NCI-H446 (cell line): Measurements from ENCODE around the gene CCDC71L.

Experiments used
- DNase-seq, 2 experiments: peaks; one replicate each; lab custom pipeline; 2025; lab: John Stamatoyannopoulos, UW

Gene CCDC71L

DNA sequence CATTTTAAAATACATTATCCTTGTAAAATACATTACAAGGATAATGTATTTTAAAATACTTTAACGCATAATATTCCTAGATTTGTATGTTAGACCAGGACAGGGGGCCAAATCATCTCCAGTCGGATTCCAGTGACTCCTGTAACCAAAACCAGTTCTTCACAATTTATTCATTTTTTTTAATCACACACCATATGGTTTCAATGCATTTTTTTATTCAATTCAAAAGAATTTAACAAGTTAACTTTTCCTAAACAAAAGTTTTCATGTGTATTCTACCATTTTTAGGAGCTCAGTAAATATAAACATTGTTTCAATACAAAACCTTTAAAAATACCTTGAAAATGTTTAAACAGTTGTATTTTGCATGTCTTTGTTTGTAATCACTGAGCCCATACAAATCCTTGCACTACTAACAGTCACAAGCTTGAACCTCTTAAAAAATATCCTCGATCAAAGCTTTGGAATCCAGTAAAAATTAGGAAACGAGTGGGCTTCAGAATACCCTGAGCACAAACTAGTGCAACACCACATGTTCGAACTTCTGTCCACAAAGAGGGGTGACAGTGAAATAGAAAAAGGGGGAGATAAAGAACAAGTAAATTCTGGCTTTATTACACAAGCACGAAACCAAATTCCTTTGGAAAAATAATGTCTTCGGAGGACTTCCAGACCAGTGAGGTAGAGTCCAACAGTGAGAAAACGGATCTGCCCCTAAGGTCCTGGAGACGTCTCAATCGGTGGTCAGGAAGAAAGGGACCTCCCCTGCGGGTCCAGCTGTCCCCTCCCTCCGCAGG is 1.6 kb downstream of the CCDC71L start:
- no peak for DNase-seq

DNA sequence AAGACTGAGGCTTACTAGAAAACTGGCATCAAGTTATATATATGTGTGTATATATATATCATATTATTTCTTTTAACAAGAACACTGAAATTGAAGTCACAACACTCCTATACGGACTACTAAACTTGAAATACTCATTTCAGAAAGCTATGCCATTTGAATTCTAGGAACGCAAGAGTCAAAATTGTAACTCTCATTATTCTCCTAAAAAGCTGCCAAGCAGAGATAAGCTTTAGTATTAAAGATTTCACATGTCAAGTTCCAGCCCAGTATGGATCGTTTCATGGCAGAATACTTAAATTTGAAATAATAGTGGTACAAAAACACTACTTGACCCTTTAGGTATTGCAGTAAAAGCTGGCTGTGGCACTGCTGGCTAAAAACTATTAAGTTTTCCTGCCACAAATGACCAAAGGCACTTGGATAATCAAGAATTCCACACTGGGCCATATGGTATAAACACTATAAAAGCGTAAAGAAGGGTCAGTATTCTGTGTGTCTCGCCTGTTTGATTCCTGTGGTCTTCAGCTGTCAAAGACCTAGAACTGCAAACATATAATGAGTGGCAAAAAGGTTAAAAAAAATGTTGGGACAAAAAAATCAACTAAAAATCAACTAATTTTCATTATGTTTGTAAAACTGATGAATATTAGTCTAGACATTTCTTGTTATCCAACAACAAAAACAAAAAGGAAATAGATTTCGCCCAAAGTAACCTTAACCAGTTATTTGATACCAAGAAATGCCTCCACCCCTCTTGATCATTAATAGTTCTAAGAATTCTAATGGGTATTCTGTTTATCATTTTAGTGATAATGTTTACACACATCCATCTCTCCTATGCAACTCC is 2.4 kb downstream of the CCDC71L start:
- DNase-seq: no peak

DNA sequence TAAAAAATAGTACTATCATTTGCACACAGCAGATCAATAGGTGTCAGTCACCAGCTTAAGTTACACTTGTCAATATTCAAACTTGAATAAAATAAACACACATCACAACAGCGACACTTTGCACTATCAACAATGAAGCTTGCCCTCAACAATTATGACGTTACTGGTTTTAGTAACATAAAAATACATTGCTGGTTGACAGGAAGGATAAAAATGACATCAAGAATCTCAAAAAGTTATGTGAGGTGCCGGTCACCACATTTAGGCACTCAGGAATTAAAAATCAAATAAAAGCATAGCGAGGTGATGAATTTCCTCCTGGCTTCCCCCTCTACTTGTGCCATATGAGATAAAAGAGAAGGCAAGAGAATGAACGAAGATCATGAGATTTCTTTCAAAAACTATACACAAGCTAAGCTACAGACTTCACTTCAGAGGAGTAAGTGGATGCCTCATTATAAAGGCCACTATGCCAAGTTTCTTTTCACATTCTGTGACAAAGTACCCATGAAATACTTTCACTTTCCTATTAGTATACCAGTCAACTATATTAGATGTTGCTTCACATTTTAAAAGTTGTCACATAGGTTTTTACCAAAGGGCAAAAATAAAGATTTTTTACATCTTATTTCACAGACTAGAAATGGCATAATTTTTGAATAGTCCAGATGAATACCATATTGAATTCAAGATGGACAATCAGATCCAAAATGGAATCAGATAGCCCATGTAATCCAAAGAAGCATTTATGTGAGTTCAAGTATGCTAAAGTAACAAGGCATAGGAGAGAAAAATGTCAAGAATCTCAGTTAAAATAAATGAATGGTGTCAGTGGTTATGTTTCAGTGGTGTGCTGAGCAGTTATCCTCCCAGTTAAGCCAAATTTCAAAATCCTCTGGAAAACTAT is 3.6 kb downstream of the CCDC71L start:
- DNase-seq: no peak

DNA sequence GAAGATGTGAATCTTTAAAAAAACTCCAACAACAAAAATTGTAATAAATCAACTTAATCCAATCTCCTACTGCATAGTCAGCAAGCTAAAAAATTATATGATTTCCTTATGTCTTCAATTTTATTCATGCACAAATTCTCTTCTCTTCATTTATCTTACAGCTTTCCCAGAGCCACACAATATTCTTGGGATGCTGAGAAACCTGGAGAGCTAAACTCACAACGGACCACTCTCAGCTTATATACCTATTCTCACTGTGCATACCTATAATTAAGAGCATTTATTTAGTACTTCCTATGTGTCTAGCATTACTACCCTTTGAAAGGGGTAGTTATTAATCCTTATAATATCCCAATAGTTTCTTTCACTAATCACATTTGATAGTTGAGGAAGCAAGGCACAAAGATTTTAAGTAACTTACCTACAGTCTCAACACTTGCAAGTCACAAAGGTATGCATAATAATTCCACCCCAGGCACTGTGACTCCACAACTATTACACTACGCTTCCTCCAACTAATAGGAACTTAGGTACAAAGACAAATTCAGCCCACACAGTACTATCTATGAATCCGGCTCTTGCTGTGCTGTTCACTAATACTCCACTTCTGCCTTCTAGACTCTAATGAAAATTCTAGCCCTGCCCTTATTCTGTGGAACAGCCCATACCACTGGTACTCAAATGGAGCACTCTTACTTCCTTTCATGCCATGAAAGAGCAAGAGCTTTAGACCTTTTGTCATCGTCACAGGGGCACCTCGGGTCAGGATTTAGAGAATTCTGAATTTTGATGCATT is 5.1 kb downstream of the CCDC71L start:
- DNase-seq: no peak

DNA sequence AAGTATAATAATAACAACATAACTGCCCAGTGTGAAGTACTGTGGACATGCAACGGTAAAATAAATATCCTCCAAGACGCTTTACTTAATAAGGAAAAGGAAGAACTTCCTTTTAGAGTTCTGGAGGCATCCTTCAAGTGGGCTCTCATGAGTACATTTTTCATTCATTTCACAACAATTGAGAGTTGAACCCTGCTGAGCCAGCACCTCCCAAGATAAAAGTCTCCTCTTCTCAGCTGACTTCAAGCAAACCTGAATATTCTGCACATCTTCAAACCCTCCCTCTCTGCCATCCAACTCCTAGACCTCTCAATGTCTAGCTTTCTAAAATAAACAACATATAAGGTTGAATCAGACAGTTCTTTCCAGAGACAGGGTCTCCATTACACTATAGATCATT is 7.5 kb downstream of the CCDC71L start:
- DNase-seq: no peak

DNA sequence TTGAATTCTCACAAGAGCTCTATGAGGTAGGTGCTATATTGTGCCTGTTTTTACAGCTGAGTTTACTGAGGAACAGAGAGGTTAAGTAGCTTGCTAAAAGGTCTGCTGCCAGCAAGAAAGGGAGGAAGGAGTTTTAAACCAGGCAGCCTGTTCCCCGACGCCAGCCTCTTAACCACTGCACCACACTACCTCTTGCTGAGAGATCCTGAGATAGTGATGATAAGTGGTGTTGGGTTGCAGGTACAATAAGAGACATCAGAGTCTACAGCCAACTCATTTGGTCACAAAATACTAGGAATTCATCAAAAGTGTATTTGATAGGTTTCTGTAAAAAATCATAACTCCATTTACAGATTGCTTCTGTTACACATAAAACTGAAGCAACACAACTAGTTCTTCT is 8.0 kb downstream of the CCDC71L start:
- no peak for DNase-seq

DNA sequence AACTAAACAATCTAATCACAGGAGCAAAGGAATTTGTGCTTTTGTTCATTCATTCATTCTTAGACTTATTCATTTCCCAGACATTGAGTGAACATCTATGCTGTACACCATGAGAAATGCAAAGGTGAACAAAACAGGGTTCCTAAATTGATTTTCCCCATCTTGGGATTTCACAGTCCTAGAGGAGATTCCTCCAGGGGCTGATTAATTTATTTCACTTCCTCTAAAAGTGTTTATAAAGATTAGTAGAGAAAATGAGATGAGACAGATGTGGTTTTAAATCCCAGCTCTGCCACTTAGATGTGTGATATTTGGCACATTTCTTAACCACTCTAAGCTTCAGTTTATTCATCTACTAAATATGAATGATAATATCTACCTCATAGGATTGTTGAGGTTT is 8.9 kb downstream of the CCDC71L start:
- DNase-seq: no peak

DNA sequence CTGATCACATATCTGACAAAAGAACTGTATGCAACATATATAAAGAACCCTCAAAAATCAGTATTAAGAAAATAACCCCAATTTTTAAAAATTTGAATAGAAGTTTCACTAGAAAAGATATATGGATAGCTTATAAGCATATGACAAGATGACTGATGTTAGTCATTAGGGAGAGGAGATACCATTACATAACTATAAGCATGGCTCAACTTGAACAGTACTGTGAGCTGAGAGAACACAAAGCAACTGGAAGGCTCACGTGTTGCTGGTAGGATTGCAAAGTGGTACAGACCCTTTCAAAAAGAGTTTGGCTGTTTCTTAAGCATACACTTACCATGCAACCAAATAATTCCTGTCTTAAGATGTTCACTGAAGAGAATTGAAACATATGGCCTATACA is 14.7 kb downstream of the CCDC71L start:
- DNase-seq: no peak

DNA sequence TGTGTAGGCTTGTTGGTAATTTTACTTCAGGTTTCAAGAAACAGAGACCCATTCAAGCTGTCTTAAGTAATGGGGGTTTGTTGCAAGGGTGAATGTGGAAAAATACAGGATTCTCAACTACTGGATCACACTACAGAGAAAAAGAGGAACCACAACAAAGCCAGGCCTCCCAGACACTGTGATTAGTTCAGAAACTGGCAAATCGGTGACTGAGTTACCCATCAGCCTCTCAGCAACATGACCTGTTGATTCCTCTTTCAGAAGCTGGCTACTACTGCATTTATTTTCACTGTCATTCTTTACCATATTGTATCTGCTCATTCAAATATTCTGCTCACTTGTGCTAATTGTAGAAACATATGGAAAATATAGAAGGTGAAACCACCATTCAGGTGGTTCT is 16.0 kb downstream of the CCDC71L start:
- DNase-seq: no peak

DNA sequence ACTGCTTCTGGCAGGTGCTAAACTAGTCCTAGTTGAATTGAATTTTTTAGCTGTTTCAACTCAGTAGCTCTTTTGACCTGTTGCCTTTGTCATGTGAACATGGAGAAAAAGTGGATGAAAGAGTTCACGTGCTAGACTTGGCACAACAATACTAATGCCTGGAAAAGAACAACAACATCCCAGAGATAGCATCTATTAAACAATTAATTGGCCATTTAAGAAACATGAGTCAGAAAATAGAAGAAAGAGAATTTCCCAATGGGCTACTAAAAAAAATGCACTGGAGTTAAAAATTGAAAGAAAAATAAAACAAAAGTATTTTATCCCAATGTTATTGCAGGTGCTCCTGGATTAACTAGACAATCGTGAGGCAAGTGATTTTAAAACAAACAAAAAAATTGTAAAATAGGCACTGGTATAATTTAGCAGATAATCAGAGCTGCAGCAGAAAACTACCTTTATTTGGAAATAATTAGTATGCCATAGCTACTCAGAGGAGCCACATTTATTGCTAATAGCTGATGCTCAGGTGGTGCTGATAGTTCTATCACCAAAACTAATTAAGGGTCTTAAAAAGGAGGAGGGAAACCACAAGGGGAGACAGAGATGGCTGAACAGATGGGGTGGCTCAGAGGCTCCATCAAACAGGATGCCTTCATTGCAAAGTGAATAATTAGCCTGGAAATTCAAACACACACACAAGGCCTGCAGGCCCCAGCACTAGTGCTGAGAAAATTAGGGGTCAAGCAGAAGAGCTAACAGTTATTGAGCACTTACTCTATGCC is 17.6 kb downstream of the CCDC71L start:
- DNase-seq: no peak

DNA sequence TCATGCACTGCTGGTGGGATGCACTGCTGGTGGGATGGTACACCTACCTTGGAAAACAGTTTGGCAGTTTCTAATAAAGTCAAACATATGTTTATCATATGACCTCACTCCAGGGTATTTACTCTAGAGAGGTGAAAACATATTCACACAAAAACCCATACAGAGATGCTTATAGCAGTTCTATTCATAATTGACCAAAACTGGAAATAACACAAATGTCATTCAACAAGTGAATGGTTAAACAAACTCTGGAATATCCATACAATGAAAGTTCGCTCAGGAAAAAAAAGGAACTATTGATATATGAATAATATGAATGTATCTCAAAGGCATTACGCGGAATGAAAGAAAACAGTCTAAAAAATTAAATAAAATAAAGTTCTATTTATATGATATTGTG is 19.5 kb downstream of the CCDC71L start:
- no peak for DNase-seq

DNA sequence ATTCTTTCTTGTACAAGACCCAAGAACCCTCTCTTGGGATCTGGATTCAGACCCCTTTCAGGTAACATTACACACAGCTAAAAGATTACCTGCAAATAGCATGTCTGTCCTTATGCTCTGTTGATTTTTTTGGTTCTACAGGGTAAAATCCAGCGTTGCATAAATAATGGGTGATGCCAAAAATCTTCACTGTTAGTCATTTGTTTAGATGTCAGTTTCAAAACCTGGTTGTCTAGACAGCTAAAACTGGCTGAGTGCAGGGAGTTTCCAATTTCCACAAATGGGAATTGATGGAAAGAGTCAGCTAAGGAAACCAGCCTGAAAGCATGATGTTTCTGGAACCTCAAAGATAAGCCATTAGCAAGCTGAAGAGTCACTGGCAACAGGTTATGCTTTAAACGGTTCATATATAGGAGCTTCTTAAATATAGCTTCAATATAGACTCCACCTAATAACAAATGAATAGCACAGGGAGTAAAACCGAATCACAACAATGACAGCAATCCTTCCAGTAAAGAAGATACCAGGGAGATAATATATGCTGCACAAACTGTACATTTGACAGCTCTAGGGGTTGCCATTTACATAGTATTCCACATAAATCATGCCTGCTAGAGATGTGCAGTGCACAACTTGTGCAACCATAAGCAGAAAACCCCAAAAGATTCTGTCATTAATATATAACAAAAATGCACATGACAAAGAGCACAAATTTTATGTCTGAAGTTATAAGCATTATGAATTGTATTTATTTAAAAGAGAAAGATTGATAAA is 20.4 kb downstream of the CCDC71L start:
- no peak for DNase-seq

DNA sequence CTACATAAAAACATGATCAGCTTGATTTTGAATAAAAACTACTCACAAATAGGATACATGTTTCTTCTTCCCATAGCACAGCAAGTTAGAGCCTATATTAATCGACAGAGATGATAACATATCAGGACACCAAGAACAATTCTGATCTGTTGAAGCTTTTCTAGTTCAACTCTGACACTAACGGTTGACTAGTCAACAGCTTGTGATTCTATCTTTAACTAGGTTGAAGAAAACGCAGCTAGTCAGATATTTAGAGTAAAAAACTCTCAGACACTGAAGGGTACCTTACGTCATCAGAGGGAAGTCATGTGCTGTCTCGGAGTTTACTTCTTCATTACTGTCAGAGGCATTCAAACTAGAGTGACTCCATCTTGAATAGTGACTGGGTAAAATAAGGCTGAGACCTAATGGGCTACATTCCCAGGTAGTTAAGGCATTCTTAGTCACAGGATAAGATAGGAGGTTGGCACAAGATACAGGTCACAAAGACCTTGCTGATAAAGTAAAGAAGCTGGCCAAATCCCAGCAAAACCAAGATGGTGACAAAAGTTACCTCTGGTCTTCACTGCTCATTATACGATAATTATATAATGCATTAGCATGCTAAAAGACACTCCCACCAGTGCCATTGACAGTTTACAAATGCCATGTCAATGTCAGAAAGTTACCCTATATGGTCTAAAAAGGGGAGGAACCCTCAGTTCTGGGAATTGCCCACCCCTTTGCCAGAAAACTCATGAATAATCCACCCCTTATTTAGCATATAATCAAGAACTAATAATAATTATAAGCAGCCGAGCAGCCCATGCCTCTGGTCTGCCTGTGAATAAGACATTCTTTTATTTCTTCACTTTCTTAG is 21.3 kb downstream of the CCDC71L start:
- DNase-seq: no peak

DNA sequence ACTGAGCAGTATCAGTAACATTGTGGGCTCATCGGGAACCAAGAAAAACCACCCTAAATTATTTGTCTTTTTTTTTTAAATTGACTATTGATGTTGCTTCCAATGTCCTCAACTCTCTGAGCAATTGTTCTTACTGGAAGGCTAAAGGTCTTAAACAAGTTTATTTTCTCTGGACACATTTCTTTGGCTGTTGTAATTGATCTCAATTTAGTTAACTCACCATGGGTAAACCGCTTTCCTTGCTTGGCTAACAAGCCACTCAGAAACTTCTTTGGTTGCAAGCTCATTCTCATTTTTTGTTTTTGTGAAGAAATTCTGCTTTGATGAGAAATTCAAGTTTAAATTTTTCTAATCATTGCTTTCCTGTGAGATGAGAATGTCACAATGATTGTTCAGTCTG is 25.5 kb downstream of the CCDC71L start:
- no peak for DNase-seq

DNA sequence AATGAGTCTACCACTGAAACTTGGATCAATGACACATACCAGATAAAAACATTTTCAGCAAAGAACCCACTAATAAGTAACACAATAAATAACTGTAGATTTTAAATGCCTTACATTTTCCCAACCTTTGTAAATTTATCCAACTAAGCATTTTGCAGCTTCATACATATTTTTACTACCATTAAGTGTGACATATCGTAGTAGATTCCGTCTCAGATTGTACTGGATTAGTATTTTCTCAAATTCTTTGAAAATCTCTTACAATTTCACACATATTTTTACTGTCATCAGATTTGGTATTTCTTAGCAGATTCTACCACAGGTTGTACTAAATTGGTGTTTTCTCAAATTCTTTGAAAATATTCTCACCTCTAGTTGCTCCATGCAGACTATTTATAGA is 26.0 kb downstream of the CCDC71L start:
- DNase-seq: no peak

DNA sequence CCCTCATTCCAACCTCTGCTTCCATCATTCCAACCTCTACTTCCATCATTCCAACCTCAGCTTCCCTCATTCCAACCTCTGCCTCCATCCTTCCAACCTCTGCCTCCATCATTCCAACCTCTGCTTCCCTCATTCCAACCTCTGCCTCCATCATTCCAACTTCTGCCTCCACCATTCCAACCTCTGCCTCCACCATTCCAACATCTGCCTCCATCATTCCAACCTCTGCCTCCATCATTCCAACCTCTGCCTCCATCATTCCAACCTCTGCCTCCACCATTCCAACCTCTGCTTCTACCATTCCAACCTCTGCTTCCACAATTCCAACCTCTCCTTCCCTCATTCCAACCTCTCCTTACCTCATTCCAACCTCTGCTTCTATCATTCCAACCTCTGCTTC is 30.3 kb downstream of the CCDC71L start:
- DNase-seq: no peak

DNA sequence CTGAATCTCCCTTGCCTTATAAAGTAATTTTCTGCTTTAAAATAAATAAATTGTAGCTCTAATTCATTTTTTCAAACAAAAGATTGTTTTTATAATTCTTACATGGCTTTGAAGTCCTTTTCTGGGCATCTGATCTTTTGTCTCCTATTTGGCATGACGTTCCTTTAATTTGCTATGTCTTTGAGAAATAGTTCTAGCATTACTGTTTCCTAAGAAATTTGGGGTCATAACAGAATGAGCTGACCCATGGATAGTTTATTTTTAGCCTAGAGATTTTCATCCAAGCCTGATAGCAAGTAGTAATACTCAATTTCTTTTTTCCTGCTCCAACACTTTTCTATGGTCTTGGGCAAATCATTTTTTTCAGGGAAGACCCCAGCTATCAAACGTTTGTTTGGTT is 31.4 kb downstream of the CCDC71L start:
- no peak for DNase-seq

DNA sequence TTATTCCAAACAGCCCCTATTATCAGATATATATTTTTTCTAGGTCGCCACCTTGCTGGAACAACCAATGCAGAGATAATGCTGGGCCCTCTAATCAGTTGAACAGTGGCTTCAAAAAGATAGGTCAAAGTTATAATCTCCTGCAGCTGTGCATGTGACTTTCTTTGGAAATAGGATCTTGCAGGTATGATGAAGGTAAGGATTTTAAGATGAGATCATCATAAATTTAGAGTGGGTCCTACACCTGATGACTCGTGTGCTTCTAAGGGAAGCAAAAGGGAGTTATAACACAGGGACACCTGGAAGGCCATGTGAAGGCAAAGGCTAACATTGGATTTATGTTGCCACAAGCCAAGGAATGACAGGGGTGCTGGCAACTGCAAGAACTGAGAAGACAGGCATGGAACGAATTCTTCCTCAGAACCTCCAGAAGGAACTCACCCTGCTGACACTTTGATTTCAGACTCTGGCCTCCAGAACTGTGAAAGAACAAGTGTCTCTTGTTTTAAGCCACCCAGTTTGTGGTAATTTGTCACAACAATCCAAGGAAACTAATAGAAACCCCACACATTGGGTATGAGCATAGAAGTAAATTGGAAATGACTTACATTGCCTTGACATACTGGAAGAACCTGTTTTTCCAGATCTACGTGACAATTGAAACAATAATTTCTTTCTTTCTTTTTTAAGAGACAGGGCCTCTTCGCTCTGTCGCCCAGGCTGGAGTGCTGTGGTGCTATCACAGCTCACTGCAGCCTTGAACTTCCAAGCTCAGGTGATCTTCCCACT is 34.4 kb downstream of the CCDC71L start:
- no peak for DNase-seq
